Activated CD4-positive, alpha-beta T cell treated with anti-CD3 and anti-CD28 coated beads for 36 hours (primary cell): ENCODE measurements around the gene DRAM1. TPM values are rescaled to one million over a fixed set of nuclear protein-coding genes. Genes with fewer than 3 reads are reported as not detected.

ENCODE experiments used
- ATAC-seq: fragments of 200-7000 bp; cut with Tn5 transposase; one replicate; pipeline ENCODE4 v1.10.0; 2021; ENCODE audit warnings: mild to moderate bottlenecking, moderate library complexity
- CTCF ChIA-PET: fragments of 350-600 bp; sonication (Branson Sonifier 250); formaldehyde crosslinking; loops from one replicate; lab custom pipeline; 2021; ENCODE audit warnings: antibody characterized with exemption; lab: Charles Lee
- POLR2A ChIA-PET: fragments of 350-600 bp; sonication (Branson Sonifier 250); formaldehyde crosslinking; loops from one replicate; lab custom pipeline; 2021; ENCODE audit warnings: antibody characterized with exemption, inconsistent platforms; lab: Charles Lee
- DNase-seq: peaks from one replicate; pipeline ENCODE4 v3.0.0-alpha.2; 2020
- H3K27ac Mint-ChIP-seq: one replicate; pipeline ENCODE4 v1.8.0; 2021; ENCODE audit warnings: mixed read lengths
- H3K27me3 Mint-ChIP-seq: one replicate; pipeline ENCODE4 v1.8.0; 2021; ENCODE audit warnings: mixed read lengths
- H3K36me3 Mint-ChIP-seq: one replicate; pipeline ENCODE4 v1.8.0; 2021; ENCODE audit warnings: low read depth, mixed read lengths
- H3K4me1 Mint-ChIP-seq: one replicate; pipeline ENCODE4 v1.8.0; 2021; ENCODE audit warnings: mixed read lengths
- H3K4me3 Mint-ChIP-seq: one replicate; pipeline ENCODE4 v1.8.0; 2021; ENCODE audit warnings: mild to moderate bottlenecking, moderate library complexity, mixed read lengths
- H3K9me3 Mint-ChIP-seq: one replicate; pipeline ENCODE4 v1.8.0; 2021; ENCODE audit warnings: low read depth, mixed read lengths
- intact Hi-C, 2 experiments: fragments of 100-400 bp; cut with DNase I in 1 of 2; cut with micrococcal nuclease in 1 of 2; formaldehyde crosslinking; loops; one replicate each; pipeline versions ENCODE4 v1.14.2 to v1.15.1; 2022 to 2024; cut with DNase I, micrococcal nuclease
- total RNA-seq, 2 experiments: library from RNA; stranded (reverse); gene quantifications; one replicate each; pipeline ENCODE4 v1.2.3, GENCODE V29; 2021

The DRAM1 gene
- total RNA-seq, 2 experiments from 2014 or later, result 2.3 to 2.4 TPM

- intact Hi-C loops, result no loop called here
- DNase-seq (no peak), ATAC-seq (no peak)
- ChIA-PET POLR2A (no interaction called here), CTCF (interaction anchor here (0.6 kb wide), 1 partner anchor 64 kb away, joined by 3 read pairs; no protein-coding TSS in a partner anchor)
- Mint-ChIP-seq H3K36me3 (no peaks in the 10 kb centered on the region), H3K27me3 (no peaks in the 10 kb centered on the region), H3K4me3 (no peak overlapping the region), H3K4me1 (peaks cover 17% of the 10 kb centered on the region), H3K27ac (no peak overlapping the region), H3K9me3 (no peaks in the 10 kb centered on the region)
Measured at GRCh38 chr12:101967506-101967905, 90.1 kb downstream of the DRAM1 start.

DNA sequence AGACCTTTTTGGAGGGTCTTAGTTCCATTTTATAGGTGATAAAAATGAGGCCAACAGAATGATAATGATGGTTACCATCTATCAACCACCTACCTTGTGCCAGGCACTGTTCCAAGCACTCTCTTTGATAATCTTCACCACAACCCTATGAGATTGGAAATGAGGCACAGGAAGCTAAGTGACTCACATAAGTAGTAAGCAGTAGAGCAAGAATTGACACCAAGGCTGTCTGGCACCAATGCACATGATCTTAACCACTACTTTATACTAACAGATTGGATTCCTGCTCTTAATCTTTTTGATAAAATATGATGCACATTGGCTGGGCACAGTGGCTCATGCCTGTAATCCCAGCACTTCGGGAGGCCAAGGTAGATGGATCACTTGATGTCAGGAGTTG, 91.4 kb downstream of the DRAM1 start:
- H3K36me3 Mint-ChIP-seq, result no peaks in the 10 kb centered on the region
- ATAC-seq, result peak; percentile 92
- peak; percentile 28 for DNase-seq

More for the DNA sequence above, 91.4 kb downstream of the DRAM1 start:
- H3K4me3 Mint-ChIP-seq, result no peak overlapping the region
- no peak overlapping the region for H3K27ac Mint-ChIP-seq
- no peaks in the 10 kb centered on the region for H3K27me3 Mint-ChIP-seq
- H3K9me3 Mint-ChIP-seq, result no peaks in the 10 kb centered on the region
- peaks cover 17% of the 10 kb centered on the region for H3K4me1 Mint-ChIP-seq
- ChIA-PET CTCF (no interaction called here), POLR2A (no interaction called here)
- intact Hi-C loops, result no loop called here

Other genes with a start within 250 kb of the DRAM1 start
- 10 to 100 TPM; 12.2 to 15.2 TPM for gene CHPT1, start 179.9 kb upstream of the DRAM1 start, total RNA-seq
- under 1 TPM in 1 of 2 experiments, not detected in 1; 0.16 TPM for gene SYCP3, start 138.1 kb upstream of the DRAM1 start, total RNA-seq
- 10 to 100 TPM; 20.4 to 24.0 TPM for gene GNPTAB, start 46.6 kb upstream of the DRAM1 start, total RNA-seq
- 10 to 100 TPM; 36.1 to 64.4 TPM for gene WASHC3, start 184.4 kb downstream of the DRAM1 start, total RNA-seq
- 100 to 1,000 TPM; 100 to 108 TPM for gene NUP37, start 242.5 kb downstream of the DRAM1 start, total RNA-seq
- gene PARPBP, start 242.6 kb downstream of the DRAM1 start, total RNA-seq, result 10 to 100 TPM; 21.7 to 26.4 TPM